HS-27A (cell line): Measurements from ENCODE around the gene BNC2.
A peak's percentile ranks its signal among the peaks of the same experiment; 100 is the strongest.

Source experiments
- DNase-seq: peaks from one replicate; pipeline ENCODE4 v3.0.0-alpha.2; 2012; ENCODE audit warnings: low read depth, missing footprints

BNC2 gene

GRCh38 chr9:16817002-16817401, 53.5 kb downstream of the BNC2 start:
- no peak for DNase-seq

DNA sequence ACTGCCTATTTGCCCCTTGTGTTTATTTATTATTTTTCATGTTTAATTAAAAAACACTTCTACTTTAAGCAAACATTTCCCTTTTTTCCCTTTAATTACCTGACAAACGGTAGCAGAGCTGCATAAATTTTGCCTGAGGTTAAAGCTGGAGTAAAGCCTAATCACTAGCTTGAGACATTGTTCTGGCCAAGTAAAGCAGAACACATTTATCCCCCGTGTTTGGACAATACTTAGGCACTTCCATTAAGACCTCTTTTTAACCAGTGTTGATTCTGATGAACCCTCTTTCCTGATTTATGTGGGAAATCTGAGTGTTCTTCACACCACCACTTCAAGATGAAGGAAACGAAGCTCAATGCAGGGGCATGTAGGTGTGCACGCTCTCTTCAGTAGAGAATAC, 54.5 kb downstream of the BNC2 start:
- no peak for DNase-seq

GRCh38 chr9:16815079-16815478, 55.4 kb downstream of the BNC2 start:
- no peak for DNase-seq

DNA sequence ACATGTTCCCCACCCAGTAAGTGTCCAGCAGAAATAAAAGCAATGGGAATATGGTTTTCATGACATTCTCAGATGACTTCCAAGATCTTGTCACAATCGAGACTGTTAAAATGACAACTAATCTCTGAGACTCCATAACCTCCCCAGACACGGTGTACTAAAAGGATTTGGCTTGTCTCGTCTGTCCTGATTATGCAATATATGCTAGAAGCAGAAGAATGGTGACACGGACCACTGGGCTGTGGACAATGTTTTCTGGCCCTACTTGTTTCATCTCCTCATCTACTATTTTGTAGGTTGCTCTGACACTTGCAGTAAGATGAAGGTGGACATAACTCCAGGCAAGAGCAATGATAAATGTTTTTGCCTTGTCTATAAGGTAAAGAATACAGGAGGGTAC, 56.6 kb downstream of the BNC2 start:
- DNase-seq: no peak

DNA sequence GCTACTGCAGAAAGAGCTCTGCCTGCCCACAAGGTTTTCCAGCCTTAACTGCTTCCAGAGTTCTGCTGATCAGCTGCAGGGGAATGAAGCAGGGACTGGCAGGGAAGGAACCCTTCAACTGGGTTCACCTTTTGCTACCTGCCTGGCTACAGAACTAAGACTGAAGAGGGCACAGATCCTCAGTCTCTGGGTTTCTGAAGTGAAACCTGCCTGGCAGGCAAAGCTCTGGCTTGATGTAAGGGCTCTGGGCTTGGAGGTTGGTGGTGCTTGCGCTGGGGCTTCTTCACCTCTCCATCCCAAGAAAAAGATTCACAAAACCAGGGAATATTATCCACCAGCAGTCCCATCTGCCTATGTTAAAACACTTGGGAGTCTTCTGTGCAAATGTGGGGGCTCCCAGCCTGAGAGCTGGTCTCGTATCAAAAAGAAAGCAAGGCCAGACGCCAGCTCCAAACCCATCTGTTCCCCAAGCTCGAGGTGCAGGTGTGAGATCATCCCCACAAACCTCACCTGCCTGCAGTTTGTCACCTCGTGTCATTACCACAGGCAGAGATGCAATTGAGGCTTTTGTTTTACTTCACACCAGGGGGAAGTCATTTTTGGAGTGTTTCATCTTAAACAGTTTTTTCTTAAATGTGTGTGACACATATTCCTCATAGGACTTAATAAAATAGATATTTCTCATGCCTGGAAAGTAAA, 58.3 kb downstream of the BNC2 start:
- DNase-seq: no peak

DNA sequence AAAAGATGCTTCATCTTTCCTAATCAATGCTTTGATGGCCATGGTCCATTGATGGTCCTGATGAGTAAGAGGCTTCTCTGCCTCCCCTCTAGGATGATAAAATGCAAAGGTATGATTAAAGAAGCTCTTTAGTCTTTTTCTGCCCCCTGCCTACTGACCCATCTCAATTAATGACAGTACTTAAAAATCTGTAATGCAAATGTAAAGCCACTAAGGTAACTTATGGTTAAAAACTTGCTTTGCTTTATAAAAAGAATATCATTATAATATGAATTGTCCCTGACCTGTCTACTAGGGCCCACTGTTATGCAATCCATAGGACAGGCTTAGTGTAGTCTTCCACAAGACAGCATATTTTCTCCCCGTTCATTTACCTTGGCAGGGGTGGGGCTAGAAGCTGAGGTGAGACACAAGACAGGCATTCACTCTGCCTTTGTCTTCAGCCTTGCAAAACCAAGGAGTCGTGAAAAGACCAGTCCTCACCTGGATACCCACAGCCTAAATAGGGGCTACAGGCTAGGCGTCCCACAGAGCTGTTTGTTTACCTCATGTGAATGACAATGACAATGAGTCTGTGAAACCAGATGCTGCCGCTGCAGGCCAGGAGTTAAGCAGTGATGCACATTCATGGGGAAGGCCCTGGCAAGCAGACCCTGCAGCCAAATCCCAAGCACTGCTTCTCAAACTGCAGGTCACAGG, 60.4 kb downstream of the BNC2 start:
- DNase-seq: no peak

- no peak for DNase-seq
These were observed 63.8 kb downstream of the BNC2 start for GRCh38 chr9:16806674-16807073.

DNA sequence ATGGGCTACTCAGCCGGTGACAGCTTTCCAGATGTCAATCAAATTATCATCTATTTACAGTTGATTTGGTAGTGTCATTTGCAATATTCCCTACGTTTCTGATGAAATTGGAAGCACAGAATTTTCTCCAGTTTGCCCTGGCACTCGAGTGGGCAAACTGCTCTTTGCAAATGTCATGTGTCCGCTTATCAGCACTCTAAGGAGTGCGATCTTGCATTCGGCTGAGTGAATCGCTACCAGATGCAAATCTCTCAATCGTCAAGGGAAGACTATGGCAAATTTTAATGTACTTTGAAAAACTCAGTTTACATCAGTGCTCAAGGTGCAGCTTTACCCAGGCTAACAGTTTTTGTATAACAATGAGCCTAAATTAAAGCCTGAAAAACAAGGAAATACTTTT, 66.8 kb downstream of the BNC2 start:
- DNase-seq: no peak

- no peak for DNase-seq
These were observed 68.5 kb downstream of the BNC2 start for GRCh38 chr9:16801871-16802466.

GRCh38 chr9:16796304-16796825, 74.1 kb downstream of the BNC2 start:
- no peak for DNase-seq

- DNase-seq: peak; percentile 45
These were observed 75.4 kb downstream of the BNC2 start for GRCh38 chr9:16794871-16795639.

GRCh38 chr9:16794103-16794502, 76.4 kb downstream of the BNC2 start:
- DNase-seq: no peak

- no peak for DNase-seq
These were observed 82.7 kb downstream of the BNC2 start for GRCh38 chr9:16787724-16788123.

GRCh38 chr9:16784002-16784401, 86.5 kb downstream of the BNC2 start:
- no peak for DNase-seq

DNA sequence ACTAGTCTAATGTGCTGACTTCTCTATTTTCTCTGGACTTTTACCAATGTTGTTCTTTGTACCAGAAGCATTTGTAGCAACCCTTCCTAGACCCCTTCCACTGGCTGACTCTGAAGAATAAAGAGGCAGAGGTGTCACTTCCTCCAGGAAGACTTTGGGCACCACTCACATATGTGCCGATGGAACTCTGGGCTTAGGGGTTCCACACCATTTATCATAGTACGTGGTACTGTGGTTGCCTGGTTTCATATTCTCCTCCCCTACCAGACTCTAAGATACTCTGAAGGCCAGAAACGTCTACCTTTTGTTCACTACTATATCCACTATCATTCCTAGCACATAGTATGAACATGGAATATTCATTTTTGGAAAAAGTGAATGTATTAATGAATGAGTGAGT, 88.0 kb downstream of the BNC2 start:
- DNase-seq: no peak

DNA sequence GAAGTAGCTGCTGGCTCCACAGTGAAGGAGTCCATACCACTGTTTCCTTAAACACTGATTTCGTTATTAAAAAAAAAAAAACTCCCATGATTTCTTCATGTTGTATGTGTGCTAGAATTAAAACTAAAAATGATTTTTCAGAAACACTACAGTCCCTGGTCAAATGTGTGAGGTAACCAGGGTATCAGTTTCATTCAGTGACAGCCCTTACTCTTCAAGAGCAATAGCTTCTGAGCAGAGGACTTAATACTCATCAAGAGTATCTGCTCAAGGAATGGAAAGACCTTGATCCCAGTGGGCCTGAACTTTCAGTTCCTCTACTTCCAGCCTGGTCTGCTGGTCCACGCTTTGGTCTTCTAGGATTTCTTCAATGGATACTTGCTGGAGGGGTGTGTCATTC, 95.1 kb downstream of the BNC2 start:
- no peak for DNase-seq

GRCh38 chr9:16773617-16774016, 96.9 kb downstream of the BNC2 start:
- DNase-seq: no peak

GRCh38 chr9:16773116-16773515, 97.4 kb downstream of the BNC2 start:
- no peak for DNase-seq

DNA sequence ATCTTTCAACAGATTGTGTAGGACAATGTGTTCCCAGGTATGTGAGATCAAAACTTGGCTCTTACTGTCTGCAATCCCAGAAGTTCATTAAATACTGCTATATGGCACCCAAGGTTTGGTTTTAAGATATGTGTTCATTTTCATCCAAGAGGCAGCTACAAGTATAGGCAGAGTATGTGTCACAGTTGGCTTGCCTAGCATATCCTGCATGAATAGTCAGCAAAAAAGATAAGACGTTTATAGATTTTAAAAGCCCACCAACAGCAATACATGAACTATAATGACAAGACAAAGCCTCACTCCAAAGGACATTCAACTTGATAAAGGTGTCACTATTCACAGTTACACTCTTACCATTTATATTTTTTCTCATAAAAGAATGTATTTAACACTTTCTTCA, 99.1 kb downstream of the BNC2 start:
- DNase-seq: no peak

- no peak for DNase-seq
These were observed 101.2 kb downstream of the BNC2 start for GRCh38 chr9:16769291-16769690.

- no peak for DNase-seq
These were observed 101.7 kb downstream of the BNC2 start for GRCh38 chr9:16768816-16769215.

- DNase-seq: no peak
These were observed 103.1 kb downstream of the BNC2 start for GRCh38 chr9:16767366-16767765.

DNA sequence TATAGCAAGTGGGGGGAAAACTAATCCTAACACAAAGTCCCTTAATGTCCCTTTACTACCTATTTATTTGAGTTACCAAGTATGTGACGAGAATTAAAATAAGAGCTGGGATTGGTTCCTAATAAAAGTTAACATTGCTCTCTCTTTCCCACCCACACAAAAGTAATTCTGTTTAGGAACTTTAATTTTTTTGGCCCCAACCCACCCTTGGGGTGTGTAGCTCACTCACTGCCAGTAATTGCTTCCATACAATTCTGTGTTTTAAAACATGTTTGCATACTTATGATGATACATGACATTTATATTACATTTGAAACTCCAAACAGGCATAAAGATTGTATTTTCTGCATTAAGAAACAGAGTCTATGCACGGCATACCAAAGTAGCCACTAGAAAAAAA, 106.5 kb downstream of the BNC2 start:
- no peak for DNase-seq
